Measurements from ENCODE around the gene TAP1. TPM values are rescaled to one million over a fixed set of nuclear protein-coding genes. Genes with fewer than 3 reads are reported as not detected.

TAP1 gene
- total RNA-seq, 1 experiment from 2014 or later, result 23.1 TPM

DNA sequence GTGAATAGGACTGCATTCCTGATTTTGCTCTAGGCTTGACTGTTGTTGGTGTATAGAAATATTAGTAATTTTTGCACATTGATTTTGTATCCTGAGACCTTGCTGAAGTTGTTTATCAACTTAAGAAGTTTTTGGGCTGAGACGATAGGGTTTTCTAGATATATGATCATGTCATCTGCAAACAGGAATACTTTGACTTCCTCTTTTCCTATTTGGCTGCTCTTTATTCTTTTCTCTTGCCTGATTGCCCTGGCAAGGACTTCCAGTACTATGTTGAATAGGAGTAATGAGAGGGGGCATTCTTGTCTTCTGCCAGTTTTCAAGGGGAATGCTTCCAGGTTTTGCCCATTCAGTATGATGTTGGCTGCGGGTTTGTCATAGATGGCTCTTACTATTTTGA, 50.1 kb downstream of the TAP1 start:
- H3K79me2 ChIP-seq (ENCODE audit: low read depth), result no peaks in the 10 kb centered on the region
- H3K9me3 ChIP-seq (ENCODE audit: insufficient read depth, low read depth), result peaks cover 6% of the 10 kb centered on the region
- no peak overlapping the region for H3K4me2 ChIP-seq
- H3K27me3 ChIP-seq (ENCODE audit: insufficient read depth, low read depth), result peaks cover 3% of the 10 kb centered on the region; the same call in 1 of the 2 replicates
- no peak for DNase-seq
- no peak for TF ChIP-seq EZH2 (IDR thresholded peaks at IDR 0.05; ENCODE audit: low read depth)
- TF ChIP-seq, protein P1, sequence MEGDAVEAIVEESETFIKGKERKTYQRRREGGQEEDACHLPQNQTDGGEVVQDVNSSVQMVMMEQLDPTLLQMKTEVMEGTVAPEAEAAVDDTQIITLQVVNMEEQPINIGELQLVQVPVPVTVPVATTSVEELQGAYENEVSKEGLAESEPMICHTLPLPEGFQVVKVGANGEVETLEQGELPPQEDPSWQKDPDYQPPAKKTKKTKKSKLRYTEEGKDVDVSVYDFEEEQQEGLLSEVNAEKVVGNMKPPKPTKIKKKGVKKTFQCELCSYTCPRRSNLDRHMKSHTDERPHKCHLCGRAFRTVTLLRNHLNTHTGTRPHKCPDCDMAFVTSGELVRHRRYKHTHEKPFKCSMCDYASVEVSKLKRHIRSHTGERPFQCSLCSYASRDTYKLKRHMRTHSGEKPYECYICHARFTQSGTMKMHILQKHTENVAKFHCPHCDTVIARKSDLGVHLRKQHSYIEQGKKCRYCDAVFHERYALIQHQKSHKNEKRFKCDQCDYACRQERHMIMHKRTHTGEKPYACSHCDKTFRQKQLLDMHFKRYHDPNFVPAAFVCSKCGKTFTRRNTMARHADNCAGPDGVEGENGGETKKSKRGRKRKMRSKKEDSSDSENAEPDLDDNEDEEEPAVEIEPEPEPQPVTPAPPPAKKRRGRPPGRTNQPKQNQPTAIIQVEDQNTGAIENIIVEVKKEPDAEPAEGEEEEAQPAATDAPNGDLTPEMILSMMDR (conservative IDR thresholded peaks at IDR 0.05), result no peak
- H2AFZ ChIP-seq, result no peak overlapping the region
- no peak overlapping the region for H3K27ac ChIP-seq
- ChIA-PET POLR2A (ENCODE audit: unreplicated experiment) (no interaction called here), CTCF (no interaction called here)
- no peak overlapping the region for H3K4me3 ChIP-seq
- H3K36me3 ChIP-seq (ENCODE audit: low read depth), result no peaks in the 10 kb centered on the region
- BruUV-seq (replicated peaks), result no TSS peak
- no peaks in the 10 kb centered on the region for H3K9me2 ChIP-seq (ENCODE audit: insufficient read depth)
- intact Hi-C loops (cut with micrococcal nuclease; ENCODE audit: unreplicated experiment), result no loop called here
- H4K20me1 ChIP-seq (ENCODE audit: insufficient read depth), result no peaks in the 10 kb centered on the region
- no peaks in the 10 kb centered on the region for H3F3A ChIP-seq (ENCODE audit: insufficient read depth, low read depth)
- no peaks in the 10 kb centered on the region for H3K4me1 ChIP-seq (replicated peaks; ENCODE audit: insufficient read depth)

DNA sequence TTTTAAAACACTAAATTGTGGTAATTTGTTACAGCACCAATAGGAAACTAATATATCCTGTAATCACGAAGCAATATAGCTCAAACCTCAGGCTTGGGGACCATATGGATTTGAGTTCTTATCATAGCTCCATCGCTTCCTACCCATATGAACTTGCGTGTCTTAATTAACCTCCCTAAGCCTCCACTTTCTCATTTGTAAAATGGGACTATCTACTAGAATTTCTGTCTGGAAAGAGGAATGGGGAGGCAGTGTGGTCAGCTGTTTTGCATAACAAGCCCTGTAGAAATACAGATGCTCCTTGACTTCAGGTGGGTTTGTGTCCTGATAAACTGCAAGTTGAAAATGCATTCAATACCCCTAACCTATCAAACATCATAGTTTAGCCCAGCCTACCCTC, 53.8 kb downstream of the TAP1 start:
- no peak overlapping the region for H3K4me2 ChIP-seq
- H2AFZ ChIP-seq, result no peak overlapping the region
- H4K20me1 ChIP-seq (ENCODE audit: insufficient read depth), result no peaks in the 10 kb centered on the region
- no peaks in the 10 kb centered on the region for H3K79me2 ChIP-seq (ENCODE audit: low read depth)
- TF ChIP-seq EZH2 (IDR thresholded peaks at IDR 0.05; ENCODE audit: low read depth), result no peak
- TF ChIP-seq, protein P1 (conservative IDR thresholded peaks at IDR 0.05), result no peak
- no TSS peak for BruUV-seq (replicated peaks)
- H3K4me3 ChIP-seq, result no peak overlapping the region
- intact Hi-C loops (cut with micrococcal nuclease; ENCODE audit: unreplicated experiment), result loop anchor here (5.0 to 10.0 kb wide), 3 partner anchors 65 to 682 kb away; no protein-coding TSS in a partner anchor
- peaks cover 14% of the 10 kb centered on the region; the same call in 1 of the 2 replicates for H3K27me3 ChIP-seq (ENCODE audit: insufficient read depth, low read depth)
- H3K27ac ChIP-seq, result no peak overlapping the region
- H3K9me2 ChIP-seq (ENCODE audit: insufficient read depth), result no peaks in the 10 kb centered on the region
- POLR2A ChIA-PET (ENCODE audit: unreplicated experiment), result no interaction called here
- H3K4me1 ChIP-seq (replicated peaks; ENCODE audit: insufficient read depth), result no peaks in the 10 kb centered on the region
- H3F3A ChIP-seq (ENCODE audit: insufficient read depth, low read depth), result no peaks in the 10 kb centered on the region
- no peak for DNase-seq
- peaks cover 6% of the 10 kb centered on the region for H3K9me3 ChIP-seq (ENCODE audit: insufficient read depth, low read depth)
- CTCF ChIA-PET, result no interaction called here
- H3K36me3 ChIP-seq (ENCODE audit: low read depth), result no peaks in the 10 kb centered on the region

DNA sequence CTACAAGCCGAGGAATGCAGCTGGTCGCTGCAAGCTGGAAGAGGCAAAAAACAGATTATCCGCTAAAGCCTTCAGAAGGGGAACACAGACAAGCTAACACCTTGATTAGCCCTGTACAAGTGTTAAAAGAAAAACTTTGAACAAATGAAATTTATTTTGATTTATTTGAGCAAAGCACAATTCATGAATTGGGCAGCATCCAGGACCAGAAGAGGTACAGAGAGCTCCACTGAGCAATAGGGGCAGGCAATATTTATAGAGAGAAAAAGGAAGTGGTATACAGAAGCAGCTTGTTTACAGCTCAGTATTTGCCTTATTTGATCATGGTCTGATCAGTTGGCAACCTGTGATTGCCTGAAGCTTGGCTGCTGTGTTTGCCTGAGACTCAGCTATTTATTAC, 54.3 kb downstream of the TAP1 start:
- no peak overlapping the region for H3K4me2 ChIP-seq
- POLR2A ChIA-PET (ENCODE audit: unreplicated experiment), result interaction anchor here (0.6 kb wide), 2 partner anchors 393 to 1298 kb away, joined by 3 to 8 read pairs; no protein-coding TSS in a partner anchor
- TF ChIP-seq, protein P1 (conservative IDR thresholded peaks at IDR 0.05), result no peak
- no peak for TF ChIP-seq EZH2 (IDR thresholded peaks at IDR 0.05; ENCODE audit: low read depth)
- DNase-seq, result no peak
- no peak overlapping the region for H2AFZ ChIP-seq
- no peaks in the 10 kb centered on the region for H3K36me3 ChIP-seq (ENCODE audit: low read depth)
- H3K79me2 ChIP-seq (ENCODE audit: low read depth), result no peaks in the 10 kb centered on the region
- H3K4me1 ChIP-seq (replicated peaks; ENCODE audit: insufficient read depth), result no peaks in the 10 kb centered on the region
- peaks cover 20% of the 10 kb centered on the region for H3K27me3 ChIP-seq (ENCODE audit: insufficient read depth, low read depth)
- no peak overlapping the region for H3K4me3 ChIP-seq
- H3K9me2 ChIP-seq (ENCODE audit: insufficient read depth), result no peaks in the 10 kb centered on the region
- intact Hi-C loops (cut with micrococcal nuclease; ENCODE audit: unreplicated experiment), result loop anchor here (5.0 to 10.0 kb wide), 3 partner anchors 66 to 682 kb away; no protein-coding TSS in a partner anchor
- no TSS peak for BruUV-seq (replicated peaks)
- no peaks in the 10 kb centered on the region for H3F3A ChIP-seq (ENCODE audit: insufficient read depth, low read depth)
- no peak overlapping the region for H3K27ac ChIP-seq
- CTCF ChIA-PET, result no interaction called here
- H3K9me3 ChIP-seq (ENCODE audit: insufficient read depth, low read depth), result peaks cover 6% of the 10 kb centered on the region
- H4K20me1 ChIP-seq (ENCODE audit: insufficient read depth), result no peaks in the 10 kb centered on the region

All from PC-9 (cell line).